ENCODE data around the gene KANSL1.

Gene KANSL1

GRCh38 chr17:45993962-45994627 lies 199.1 kb downstream of the KANSL1 start:
- DNase-seq, result no peak

- DNase-seq, result no peak
Measured at GRCh38 chr17:45992904-45993303, 200.3 kb downstream of the KANSL1 start.

- no peak for DNase-seq
Measured at GRCh38 chr17:45992175-45992574, 201.1 kb downstream of the KANSL1 start.

- no peak for DNase-seq
Measured at GRCh38 chr17:45991341-45991740, 201.9 kb downstream of the KANSL1 start.

- DNase-seq, result peak; percentile 15
Measured at GRCh38 chr17:45990886-45991285, 202.3 kb downstream of the KANSL1 start.

GRCh38 chr17:45989759-45990158 lies 203.5 kb downstream of the KANSL1 start:
- no peak for DNase-seq

- DNase-seq, result no peak
Measured at GRCh38 chr17:45987706-45988105, 205.5 kb downstream of the KANSL1 start.

- no peak for DNase-seq
Measured at GRCh38 chr17:45986056-45986455, 207.2 kb downstream of the KANSL1 start.

GRCh38 chr17:45985447-45985846 lies 207.8 kb downstream of the KANSL1 start:
- DNase-seq, result no peak

- no peak for DNase-seq
Measured at GRCh38 chr17:45984368-45984767, 208.9 kb downstream of the KANSL1 start.

- no peak for DNase-seq
Measured at GRCh38 chr17:45983614-45984310, 209.5 kb downstream of the KANSL1 start.

GRCh38 chr17:45982791-45983613 lies 210.2 kb downstream of the KANSL1 start:
- no peak for DNase-seq

GRCh38 chr17:45981306-45981705 lies 211.9 kb downstream of the KANSL1 start:
- no peak for DNase-seq

GRCh38 chr17:45980855-45981254 lies 212.4 kb downstream of the KANSL1 start:
- no peak for DNase-seq
